Stimulated activated naive B cell treated with anti-CD40 and anti-IgM and Interleukin-4, amounts not matched to agents 10 μg/mL and 1 μg/mL and 100 μg/mL, for 72 hours (primary cell): ENCODE measurements around the gene RRP7A.
"Not testable (repeated sequence)": the region's sequence is repeated elsewhere in the genome, so short reads cannot be mapped to it uniquely, and the experiment has no call there.

Experiments used
- ATAC-seq, 2 donors: fragments of 150-1000 bp; cut with Tn5 transposase; replicated peaks; 2 replicates each; pipeline ENCODE4 v1.10.0; 2021; ENCODE audit warnings: moderate library complexity in 1 of 2
- DNase-seq: peaks from one replicate; pipeline ENCODE4 v3.0.0; 2021
- H3K27ac Mint-ChIP-seq: one replicate; pipeline ENCODE4 v1.8.0; 2022; ENCODE audit warnings: mild to moderate bottlenecking, mixed read lengths
- H3K27me3 Mint-ChIP-seq, 2 donors: one replicate each; pipeline ENCODE4 v1.8.0; 2022; ENCODE audit warnings: mixed read lengths in 2 of 2
- H3K36me3 Mint-ChIP-seq, 2 donors: one replicate each; pipeline ENCODE4 v1.8.0; 2022; ENCODE audit warnings: mixed read lengths in 2 of 2, mild to moderate bottlenecking in 1 of 2
- H3K4me1 Mint-ChIP-seq, 2 donors: one replicate each; pipeline ENCODE4 v1.8.0; 2022; ENCODE audit warnings: mixed read lengths in 2 of 2, mild to moderate bottlenecking in 1 of 2
- H3K4me3 Mint-ChIP-seq, 2 donors: one replicate each; pipeline ENCODE4 v1.8.0; 2022; ENCODE audit warnings: mild to moderate bottlenecking in 2 of 2, mixed read lengths in 2 of 2, moderate library complexity in 1 of 2
- H3K9me3 Mint-ChIP-seq, 2 donors: one replicate each; pipeline ENCODE4 v1.8.0; 2022; ENCODE audit warnings: mixed read lengths in 2 of 2, mild to moderate bottlenecking in 1 of 2

RRP7A gene

GRCh38 chr22:42499773-42500160, 19.8 kb downstream of the RRP7A start:
- not testable (repeated sequence) for H3K9me3 Mint-ChIP-seq, ATAC-seq, H3K27me3 Mint-ChIP-seq, H3K36me3 Mint-ChIP-seq, DNase-seq
- Mint-ChIP-seq H3K4me3 (peak overlapping the region; percentile 70 to 75), H3K27ac (peak overlapping the region; percentile 59), H3K4me1 (peaks cover 16 to 24% of the 10 kb centered on the region in 2 donors)

GRCh38 chr22:42495533-42496141, 24.0 kb downstream of the RRP7A start:
- Mint-ChIP-seq H3K4me3 (peak overlapping the region in 1 of 2 donors; percentile 8), H3K4me1 (peaks cover 18 to 31% of the 10 kb centered on the region in 2 donors), H3K27ac (peak overlapping the region; percentile 65)
- ATAC-seq, result peak; percentile 58
- not testable (repeated sequence) for H3K36me3 Mint-ChIP-seq, DNase-seq, H3K27me3 Mint-ChIP-seq, H3K9me3 Mint-ChIP-seq

GRCh38 chr22:42493393-42493792, 26.2 kb downstream of the RRP7A start:
- Mint-ChIP-seq H3K4me3 (no peak overlapping the region), H3K4me1 (peaks cover 12 to 25% of the 10 kb centered on the region in 2 donors), H3K27ac (no peak overlapping the region), H3K9me3 (no peaks in the 10 kb centered on the region), H3K36me3 (no peaks in the 10 kb centered on the region), H3K27me3 (peaks cover 5 to 7% of the 10 kb centered on the region in 2 donors)
- no peak for DNase-seq
- no peak for ATAC-seq

- H3K27me3 Mint-ChIP-seq, result peaks cover 5 to 7% of the 10 kb centered on the region in 2 donors
- H3K4me1 Mint-ChIP-seq, result peaks cover 12 to 21% of the 10 kb centered on the region in 2 donors
- no peaks in the 10 kb centered on the region for H3K9me3 Mint-ChIP-seq
- H3K36me3 Mint-ChIP-seq, result no peaks in the 10 kb centered on the region
- no peak overlapping the region for H3K4me3 Mint-ChIP-seq
- ATAC-seq (no peak), DNase-seq (no peak)
- no peak overlapping the region for H3K27ac Mint-ChIP-seq
Observed at GRCh38 chr22:42492323-42492690, 27.3 kb downstream of the RRP7A start.

- no peak for DNase-seq
- Mint-ChIP-seq H3K27ac (no peak overlapping the region), H3K4me1 (peaks cover 3 to 14% of the 10 kb centered on the region in 2 donors), H3K4me3 (no peak overlapping the region), H3K27me3 (peaks cover 5 to 7% of the 10 kb centered on the region in 2 donors), H3K36me3 (no peaks in the 10 kb centered on the region), H3K9me3 (no peaks in the 10 kb centered on the region)
- ATAC-seq, result no peak
Observed at GRCh38 chr22:42490243-42490832, 29.3 kb downstream of the RRP7A start.

GRCh38 chr22:42489000-42489399, 30.6 kb downstream of the RRP7A start:
- ATAC-seq (no peak), DNase-seq (no peak)
- H3K4me3 Mint-ChIP-seq, result no peak overlapping the region
- H3K36me3 Mint-ChIP-seq, result no peaks in the 10 kb centered on the region
- peaks cover 0 to under 1% of the 10 kb centered on the region in 2 donors for H3K4me1 Mint-ChIP-seq
- H3K27ac Mint-ChIP-seq, result no peak overlapping the region
- H3K27me3 Mint-ChIP-seq, result peaks cover 5 to 9% of the 10 kb centered on the region in 2 donors
- no peaks in the 10 kb centered on the region for H3K9me3 Mint-ChIP-seq

GRCh38 chr22:42484506-42484905, 35.1 kb downstream of the RRP7A start:
- H3K4me1 Mint-ChIP-seq, result peaks cover 0 to 3% of the 10 kb centered on the region in 2 donors
- H3K4me3 Mint-ChIP-seq, result no peak overlapping the region
- no peak for DNase-seq
- H3K36me3 Mint-ChIP-seq, result no peaks in the 10 kb centered on the region
- peaks cover 15% of the 10 kb centered on the region in 2 donors for H3K27me3 Mint-ChIP-seq
- ATAC-seq, result no peak
- H3K9me3 Mint-ChIP-seq, result no peaks in the 10 kb centered on the region
- H3K27ac Mint-ChIP-seq, result no peak overlapping the region

GRCh38 chr22:42483610-42484223, 35.9 kb downstream of the RRP7A start:
- peaks cover 15% of the 10 kb centered on the region in 2 donors for H3K27me3 Mint-ChIP-seq
- not testable (repeated sequence) for DNase-seq, H3K27ac Mint-ChIP-seq, H3K4me1 Mint-ChIP-seq, H3K36me3 Mint-ChIP-seq, H3K9me3 Mint-ChIP-seq, H3K4me3 Mint-ChIP-seq, ATAC-seq

- H3K9me3 Mint-ChIP-seq, result no peaks in the 10 kb centered on the region
- no peak for ATAC-seq
- peaks cover 7% of the 10 kb centered on the region in 2 donors for H3K4me1 Mint-ChIP-seq
- no peak overlapping the region for H3K4me3 Mint-ChIP-seq
- no peak for DNase-seq
- H3K36me3 Mint-ChIP-seq, result no peaks in the 10 kb centered on the region
- peaks cover 14 to 25% of the 10 kb centered on the region in 2 donors for H3K27me3 Mint-ChIP-seq
- no peak overlapping the region for H3K27ac Mint-ChIP-seq
Observed at GRCh38 chr22:42475122-42475521, 44.5 kb downstream of the RRP7A start.

- H3K27me3 Mint-ChIP-seq, result peaks cover 15 to 27% of the 10 kb centered on the region in 2 donors
- no peaks in the 10 kb centered on the region for H3K9me3 Mint-ChIP-seq
- peaks cover 2 to 5% of the 10 kb centered on the region in 2 donors for H3K4me1 Mint-ChIP-seq
- DNase-seq, result no peak
- H3K4me3 Mint-ChIP-seq, result no peak overlapping the region
- H3K36me3 Mint-ChIP-seq, result no peaks in the 10 kb centered on the region
- no peak overlapping the region for H3K27ac Mint-ChIP-seq
- ATAC-seq, result peak; percentile 68 to 74
Observed at GRCh38 chr22:42473484-42474193, 46.0 kb downstream of the RRP7A start.

GRCh38 chr22:42472671-42473070, 46.9 kb downstream of the RRP7A start:
- no peaks in the 10 kb centered on the region for H3K9me3 Mint-ChIP-seq
- no peak overlapping the region for H3K27ac Mint-ChIP-seq
- DNase-seq (no peak), ATAC-seq (no peak)
- H3K4me1 Mint-ChIP-seq, result no peaks in the 10 kb centered on the region
- no peaks in the 10 kb centered on the region for H3K36me3 Mint-ChIP-seq
- H3K27me3 Mint-ChIP-seq, result peaks cover 19 to 32% of the 10 kb centered on the region in 2 donors
- no peak overlapping the region for H3K4me3 Mint-ChIP-seq

- H3K4me1 Mint-ChIP-seq, result no peaks in the 10 kb centered on the region
- H3K36me3 Mint-ChIP-seq, result no peaks in the 10 kb centered on the region
- H3K9me3 Mint-ChIP-seq, result no peaks in the 10 kb centered on the region
- no peak overlapping the region for H3K4me3 Mint-ChIP-seq
- DNase-seq, result no peak
- no peak for ATAC-seq
- peak overlapping the region; percentile 59 for H3K27ac Mint-ChIP-seq
- H3K27me3 Mint-ChIP-seq, result peaks cover 19 to 32% of the 10 kb centered on the region in 2 donors
Observed at GRCh38 chr22:42471441-42471840, 48.2 kb downstream of the RRP7A start.

- no peaks in the 10 kb centered on the region for H3K4me1 Mint-ChIP-seq
- H3K36me3 Mint-ChIP-seq, result no peaks in the 10 kb centered on the region
- ATAC-seq (no peak), DNase-seq (no peak)
- H3K27me3 Mint-ChIP-seq, result peaks cover 19 to 32% of the 10 kb centered on the region in 2 donors
- H3K27ac Mint-ChIP-seq, result no peak overlapping the region
- no peaks in the 10 kb centered on the region for H3K9me3 Mint-ChIP-seq
- no peak overlapping the region for H3K4me3 Mint-ChIP-seq
Observed at GRCh38 chr22:42470366-42471082, 49.1 kb downstream of the RRP7A start.

- Mint-ChIP-seq H3K9me3 (no peaks in the 10 kb centered on the region), H3K4me1 (no peaks in the 10 kb centered on the region), H3K27me3 (peaks cover 15 to 24% of the 10 kb centered on the region in 2 donors), H3K27ac (no peak overlapping the region), H3K36me3 (no peaks in the 10 kb centered on the region), H3K4me3 (no peak overlapping the region)
- no peak for DNase-seq
- ATAC-seq, result no peak
Observed at GRCh38 chr22:42468841-42469240, 50.8 kb downstream of the RRP7A start.
